Endothelial cell of umbilical vein (primary cell): ENCODE data around the gene ENG. TPM values are rescaled to one million over a fixed set of nuclear protein-coding genes. Genes with fewer than 3 reads are reported as not detected.

Experiments
- BruUV-seq: library from RNA; stranded (reverse); fragments of 400-500 nt; replicated peaks from 2 replicates; lab custom pipeline; 2021; lab: Mats Ljungman, UMichigan
- CTCF ChIA-PET: fragments of 300-600, 350-600 bp; sonication (Branson Sonifier 250); formaldehyde crosslinking; loops from one replicate; lab custom pipeline; 2021; ENCODE audit warnings: antibody characterized with exemption, inconsistent platforms; lab: Charles Lee
- POLR2A ChIA-PET: fragments of 300-600, 350-600 bp; sonication (Branson Sonifier 250); formaldehyde crosslinking; loops from one replicate; lab custom pipeline; 2021; ENCODE audit warnings: antibody characterized with exemption, inconsistent platforms; lab: Charles Lee
- DNase-seq: peaks from one replicate; pipeline ENCODE4 v3.0.0-alpha.2; 2011; ENCODE audit warnings: low read depth, low spot score
- FAIRE-seq: peaks from 2 replicates; lab custom pipeline; 2011; peaks lifted over from hg19 to GRCh38; lab: Jason Lieb, UNC
- H2AFZ ChIP-seq: 2 replicates; pipeline ENCODE4 v1.6.0; 2012; ENCODE audit warnings: low read depth, low read length, control low read depth, inconsistent platforms
- H3K27ac ChIP-seq: 2 replicates; pipeline ENCODE4 v1.5.1; 2011; ENCODE audit warnings: low read depth, mild to moderate bottlenecking, control low read depth, low read length, moderate library complexity; ENCODE audit not compliant: insufficient read depth
- H3K27me3 ChIP-seq, 2 experiments: 2 replicates each; pipeline versions ENCODE4 v1.6.0 to v1.6.1; 2011; ENCODE audit warnings: low read length in 2 of 2, mixed read lengths in 1 of 2; ENCODE audit not compliant: control insufficient read depth in 2 of 2, insufficient read depth in 2 of 2
- H3K36me3 ChIP-seq, 2 experiments: 2 replicates in 1 of 2; 3 replicates in 1 of 2; pipeline ENCODE4 v1.5.1; 2011; ENCODE audit warnings: low read length in 2 of 2, mild to moderate bottlenecking in 1 of 2, moderate library complexity in 1 of 2; ENCODE audit not compliant: control insufficient read depth in 2 of 2, insufficient read depth in 2 of 2; ENCODE audit errors: extremely low read depth in 1 of 2
- H3K4me1 ChIP-seq: 3 replicates; pipeline ENCODE4 v1.5.1; 2011; ENCODE audit warnings: mild to moderate bottlenecking, low read length; ENCODE audit not compliant: control insufficient read depth, insufficient read depth; ENCODE audit errors: extremely low read depth
- H3K4me2 ChIP-seq: 2 replicates; pipeline ENCODE4 v1.6.1; 2011; ENCODE audit warnings: low read length, control low read depth, mixed read lengths; ENCODE audit not compliant: insufficient read depth
- H3K4me3 ChIP-seq, 3 experiments: fragments of 200-600 bp in 1 of 3; sonication (generic), shearing (Covaris generic) in 1 of 3; replicated peaks in 1 of 3; 2 replicates each; pipeline ENCODE4 v1.5.1; 2011 to 2016; ENCODE audit warnings: control low read depth in 3 of 3, low read length in 3 of 3, mild to moderate bottlenecking in 2 of 3, inconsistent platforms in 1 of 3, low read depth in 1 of 3, moderate library complexity in 1 of 3; ENCODE audit not compliant: insufficient read depth in 1 of 3
- H3K79me2 ChIP-seq: 2 replicates; pipeline ENCODE4 v1.6.0; 2012; ENCODE audit warnings: low read length, inconsistent platforms; ENCODE audit not compliant: control insufficient read depth, insufficient read depth
- H3K9ac ChIP-seq: replicated peaks from 2 replicates; pipeline ENCODE3; 2011; ENCODE audit warnings: low read length, control low read depth; ENCODE audit not compliant: insufficient read depth; ENCODE audit errors: extremely low read depth
- H3K9me1 ChIP-seq: replicated peaks from 3 replicates; pipeline ENCODE4 v1.6.0; 2011; ENCODE audit warnings: mild to moderate bottlenecking, low read length; ENCODE audit not compliant: control insufficient read depth, insufficient read depth; ENCODE audit errors: extremely low read depth
- H3K9me3 ChIP-seq: replicated peaks from 2 replicates; pipeline ENCODE4 v1.5.1; 2012; ENCODE audit warnings: low read length, inconsistent platforms; ENCODE audit not compliant: control insufficient read depth, insufficient read depth
- H4K20me1 ChIP-seq: replicated peaks from 2 replicates; pipeline ENCODE3; 2011; ENCODE audit warnings: mild to moderate bottlenecking, low read length; ENCODE audit not compliant: control insufficient read depth, insufficient read depth; ENCODE audit errors: extremely low read depth
- EZH2 ChIP-seq: IDR thresholded peaks from 2 replicates; pipeline ENCODE4 v1.6.1; 2012; ENCODE audit warnings: borderline replicate concordance, low read depth, mild to moderate bottlenecking, moderate library complexity, low read length, inconsistent platforms; ENCODE audit not compliant: severe bottlenecking
- FOS ChIP-seq: IDR thresholded peaks from 2 replicates; pipeline ENCODE4 v1.6.1; 2011; ENCODE audit warnings: mild to moderate bottlenecking, low read length, moderate library complexity, borderline replicate concordance; ENCODE audit not compliant: insufficient read depth
- JUN ChIP-seq: IDR thresholded peaks from 2 replicates; pipeline ENCODE4 v1.6.1; 2011; ENCODE audit warnings: borderline replicate concordance, low read depth; ENCODE audit not compliant: insufficient read length, insufficient read depth
- POLR2AphosphoS5 ChIP-seq: IDR thresholded peaks from 2 replicates; pipeline ENCODE4 v1.6.1; 2012; ENCODE audit warnings: low read depth, mild to moderate bottlenecking, control low read depth, low read length, moderate library complexity; ENCODE audit not compliant: insufficient read depth
- dilution Hi-C: fragments of 300-500 bp; cut with MboI; formaldehyde crosslinking; loops from one replicate; pipeline ENCODE4 v1.15.0; 2019; ENCODE audit warnings: low sequenced_read_pairs; ENCODE audit not compliant: extremely low pct_ligation_motif_present
- intact Hi-C: fragments of 100-400 bp; cut with micrococcal nuclease; formaldehyde crosslinking; loops from one replicate; pipeline ENCODE4 v1.10.0; 2022
- polyA plus RNA-seq, 4 experiments: library from polyadenylated mRNA; depleted of rRNA in 3 of 4; stranded (reverse) in 3 of 4; unstranded in 1 of 4; fragments of >200 nt; gene quantifications; 2 replicates each; pipeline versions ENCODE4 v1.2.1 to v1.2.3, GENCODE V29; 2011 to 2012; ENCODE audit warnings: missing spikeins in 1 of 4
- total RNA-seq: library from RNA; stranded (reverse); gene quantifications from 2 replicates; pipeline ENCODE4 v1.2.3, GENCODE V29; 2021
- TF ChIP-seq, protein P1 (sequence below): IDR thresholded peaks from 2 replicates; pipeline ENCODE4 v1.6.1; 2011; ENCODE audit not compliant: insufficient read depth, insufficient read length
- TF ChIP-seq, protein P2 (sequence below), 2 donors: IDR thresholded peaks; 1 replicate in 1 of 2; 2 replicates in 1 of 2; pipeline ENCODE4 v1.5.1; 2011; ENCODE audit warnings: low read length in 2 of 2, mild to moderate bottlenecking in 2 of 2, moderate library complexity in 2 of 2, control low read depth in 1 of 2, inconsistent platforms in 1 of 2, low read depth in 1 of 2; ENCODE audit not compliant: insufficient read depth in 1 of 2; ENCODE audit errors: extremely low read depth in 1 of 2

The ENG gene
- total and polyA plus RNA-seq, 2 donors (not counting 3 experiments of a cell fraction or from before 2014, with no cell fraction given): 338 to 728 TPM

DNA sequence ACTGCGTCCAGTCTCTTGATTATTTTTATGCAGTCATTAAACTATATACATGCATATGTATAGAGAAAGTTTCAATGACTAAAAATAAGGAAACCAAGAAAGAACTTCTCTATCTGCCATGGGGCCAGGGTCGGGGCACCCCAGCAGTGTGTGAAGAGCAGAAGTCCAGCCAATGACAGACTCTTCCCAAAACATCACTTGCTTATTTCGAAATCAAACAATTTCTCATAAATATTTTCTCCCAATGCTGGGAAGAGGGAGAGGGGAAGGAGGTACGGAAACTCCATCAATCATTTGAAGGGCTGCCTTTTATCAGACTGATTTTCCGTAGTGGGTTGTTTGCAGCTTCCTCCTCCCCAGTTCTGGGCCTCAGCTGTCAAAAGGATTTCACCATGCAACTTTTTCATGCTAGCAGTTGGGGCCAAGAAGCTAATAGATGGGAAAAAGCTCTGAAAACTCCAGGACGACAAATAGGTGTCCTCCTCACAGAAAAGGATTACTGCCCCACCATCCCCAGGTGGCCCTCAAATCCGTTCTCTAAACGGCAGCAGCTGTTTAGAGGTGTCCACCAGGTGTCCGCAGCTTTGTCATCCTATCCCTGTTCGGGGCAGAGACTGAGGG is 52.4 kb downstream of the ENG start:
- H3K9ac ChIP-seq: peak overlapping the region; percentile 30
- no peaks in the 10 kb centered on the region for H3K9me3 ChIP-seq
- peaks cover 19% of the 10 kb centered on the region for H3K4me1 ChIP-seq
- no peaks in the 10 kb centered on the region for H4K20me1 ChIP-seq
- dilution Hi-C loops: no loop called here
- BruUV-seq: TSS peak; percentile 5
- H3K27ac ChIP-seq: peak overlapping the region; percentile 43
- H3K9me1 ChIP-seq: no peaks in the 10 kb centered on the region
- H3K36me3 ChIP-seq: peaks cover under 1 to 6% of the 10 kb centered on the region in 2 experiments
- peak overlapping the region; percentile 85 for H2AFZ ChIP-seq
- CTCF ChIA-PET: interaction anchor here (0.8 to 1.9 kb wide), 3 partner anchors 67 to 120 kb away, joined by 6 to 9 read pairs (median 6); partner anchors contain the start of gene TOR2A
- POLR2A ChIA-PET: interaction anchor here (1.5 kb wide), 1 partner anchor 9 kb away, joined by 3 read pairs; no protein-coding TSS in a partner anchor
- DNase-seq (no peak), FAIRE-seq (peak; percentile 44)
- peaks cover 18% of the 10 kb centered on the region for H3K79me2 ChIP-seq
- intact Hi-C loops: loop anchor here (2.0 to 5.0 kb wide), 3 partner anchors 31 to 210 kb away; partner anchors contain the start of gene ENG
- TF ChIP-seq, protein P1, sequence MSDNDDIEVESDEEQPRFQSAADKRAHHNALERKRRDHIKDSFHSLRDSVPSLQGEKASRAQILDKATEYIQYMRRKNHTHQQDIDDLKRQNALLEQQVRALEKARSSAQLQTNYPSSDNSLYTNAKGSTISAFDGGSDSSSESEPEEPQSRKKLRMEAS: no peak
- TF ChIP-seq FOS (no peak), POLR2AphosphoS5 (no peak), EZH2 (no peak), JUN (no peak)
- TF ChIP-seq, protein P2, sequence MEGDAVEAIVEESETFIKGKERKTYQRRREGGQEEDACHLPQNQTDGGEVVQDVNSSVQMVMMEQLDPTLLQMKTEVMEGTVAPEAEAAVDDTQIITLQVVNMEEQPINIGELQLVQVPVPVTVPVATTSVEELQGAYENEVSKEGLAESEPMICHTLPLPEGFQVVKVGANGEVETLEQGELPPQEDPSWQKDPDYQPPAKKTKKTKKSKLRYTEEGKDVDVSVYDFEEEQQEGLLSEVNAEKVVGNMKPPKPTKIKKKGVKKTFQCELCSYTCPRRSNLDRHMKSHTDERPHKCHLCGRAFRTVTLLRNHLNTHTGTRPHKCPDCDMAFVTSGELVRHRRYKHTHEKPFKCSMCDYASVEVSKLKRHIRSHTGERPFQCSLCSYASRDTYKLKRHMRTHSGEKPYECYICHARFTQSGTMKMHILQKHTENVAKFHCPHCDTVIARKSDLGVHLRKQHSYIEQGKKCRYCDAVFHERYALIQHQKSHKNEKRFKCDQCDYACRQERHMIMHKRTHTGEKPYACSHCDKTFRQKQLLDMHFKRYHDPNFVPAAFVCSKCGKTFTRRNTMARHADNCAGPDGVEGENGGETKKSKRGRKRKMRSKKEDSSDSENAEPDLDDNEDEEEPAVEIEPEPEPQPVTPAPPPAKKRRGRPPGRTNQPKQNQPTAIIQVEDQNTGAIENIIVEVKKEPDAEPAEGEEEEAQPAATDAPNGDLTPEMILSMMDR (IDR thresholded peaks at IDR 0.05; ENCODE audit: extremely low read depth in 1 of 2, insufficient read depth in 1 of 2, low read depth in 1 of 2, low read length in 2 of 2): peak; percentile 5
- H3K4me2 ChIP-seq: peak overlapping the region; percentile 75
- H3K27me3 ChIP-seq: no peaks in the 10 kb centered on the region
- H3K4me3 ChIP-seq: peak overlapping the region in 2 of 3 experiments; percentile 36 to 53
